Thymus (tissue), 11 donors: ENCODE data around the gene SEMA7A. TPM values are rescaled to one million over a fixed set of nuclear protein-coding genes. Genes with fewer than 3 reads are reported as not detected.
A peak's percentile ranks its signal among the peaks of the same experiment; 100 is the strongest.

ENCODE experiments used
- DNase-seq, 9 donors: peaks; one replicate each; pipeline ENCODE4 v3.0.0-alpha.2; 2013; ENCODE audit warnings: low spot score in 9 of 9, low read depth in 6 of 9, missing footprints in 1 of 9
- H3K27ac ChIP-seq, 2 donors: one replicate each; pipeline ENCODE4 v1.5.1; 2013; ENCODE audit warnings: control low read depth in 1 of 2, low read depth in 1 of 2, low read length in 1 of 2, mild to moderate bottlenecking in 1 of 2, moderate library complexity in 1 of 2
- H3K27me3 ChIP-seq, 2 donors: one replicate each; pipeline ENCODE4 v1.5.1; 2013; ENCODE audit warnings: low read length in 1 of 2; ENCODE audit not compliant: control insufficient read depth in 2 of 2, insufficient read depth in 1 of 2
- H3K36me3 ChIP-seq, 2 donors: one replicate each; pipeline ENCODE4 v1.5.1; 2013; ENCODE audit warnings: low read length in 1 of 2, mild to moderate bottlenecking in 1 of 2, moderate library complexity in 1 of 2; ENCODE audit not compliant: control insufficient read depth in 2 of 2, insufficient read depth in 2 of 2
- H3K4me1 ChIP-seq, 2 donors: one replicate each; pipeline ENCODE4 v1.5.1; 2013; ENCODE audit warnings: low read length in 2 of 2; ENCODE audit not compliant: control insufficient read depth in 2 of 2, insufficient read depth in 2 of 2
- H3K4me3 ChIP-seq, 2 donors: one replicate each; pipeline ENCODE4 v1.5.1; 2013; ENCODE audit warnings: low read length in 2 of 2, control low read depth in 1 of 2, mild to moderate bottlenecking in 1 of 2
- H3K9me3 ChIP-seq, 2 donors: one replicate each; pipeline ENCODE4 v1.5.1; 2013; ENCODE audit warnings: low read length in 1 of 2, mild to moderate bottlenecking in 1 of 2; ENCODE audit not compliant: control insufficient read depth in 2 of 2, insufficient read depth in 1 of 2
- WGBS: extraction: QIAGEN DNeasy Blood & Tissue Kit; methylation state at CpG from one replicate; pipeline ENCODE4 v1.1.7; 2013; 5-methylcytosine and 5-hydroxymethylcytosine counted together
- polyA plus RNA-seq: library from polyadenylated mRNA; stranded (reverse); fragments of 200-250 nt; gene quantifications from one replicate; pipeline ENCODE4 v1.2.3, GENCODE V29; 2013
- total RNA-seq: library from RNA; stranded (reverse); fragments of 120-200 nt; gene quantifications from one replicate; pipeline ENCODE4 v1.2.4, GENCODE V29; 2013
- donor health status: healthy.

The SEMA7A gene
- total and polyA plus RNA-seq, 2 donors, result 12.3 to 22.0 TPM

DNA sequence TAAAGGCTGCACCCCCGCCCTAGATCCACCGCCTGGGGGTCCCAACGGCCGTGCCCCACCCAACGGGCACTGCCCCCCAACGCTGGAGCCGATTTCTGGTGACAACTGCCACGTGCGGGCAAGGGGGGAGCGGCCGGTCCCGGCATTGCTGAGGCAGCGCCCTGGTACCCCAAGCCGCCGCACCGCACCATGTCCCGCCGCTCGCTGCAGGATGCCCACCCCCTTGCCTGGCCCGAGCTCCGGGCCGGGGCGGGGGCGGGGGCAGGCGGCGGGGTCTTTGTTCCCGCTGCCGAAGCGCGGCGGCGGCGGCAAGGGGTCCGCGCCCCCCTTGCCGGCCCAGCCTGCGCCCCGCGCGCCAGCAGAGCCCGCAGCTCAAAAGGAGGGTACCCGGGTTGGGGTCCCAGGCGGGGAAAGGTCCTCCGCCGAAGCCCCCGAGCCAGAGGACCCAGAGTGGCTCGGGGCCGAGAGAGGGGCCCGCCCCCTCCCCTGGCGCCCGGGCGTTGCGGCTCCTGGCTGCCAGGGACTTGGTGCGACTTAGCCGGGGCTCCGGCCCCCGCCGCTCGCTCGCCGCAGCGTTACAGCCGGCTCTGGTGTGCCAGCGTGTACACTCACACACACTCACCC lies 678 bp downstream of the SEMA7A start:
- Histone ChIP-seq H3K4me3 (peak overlapping the region; percentile 87 to 94), H3K27ac (peak overlapping the region; percentile 61 to 68), H3K36me3 (peaks cover 0 to 13% of the 10 kb centered on the region in 2 donors), H3K9me3 (peaks cover 0 to 3% of the 10 kb centered on the region in 2 donors), H3K4me1 (peaks cover 46 to 78% of the 10 kb centered on the region in 2 donors), H3K27me3 (peaks cover 0 to 2% of the 10 kb centered on the region in 2 donors)
- 1% methylated on average over 64 of the region's 64 CpGs for WGBS
- DNase-seq, result peak in 1 of 9 donors; percentile 34

- peaks cover 46 to 82% of the 10 kb centered on the region in 2 donors for H3K4me1 ChIP-seq
- peak in 1 of 9 donors; percentile 37 for DNase-seq
Measured at GRCh38 chr15:74432271-74432967, 1.3 kb downstream of the SEMA7A start.

GRCh38 chr15:74431645-74432044 lies 2.1 kb downstream of the SEMA7A start:
- Histone ChIP-seq H3K27ac (peak overlapping the region in 1 of 2 donors; percentile 68), H3K27me3 (peaks cover 0 to 2% of the 10 kb centered on the region in 2 donors), H3K36me3 (peaks cover 3 to 27% of the 10 kb centered on the region in 2 donors), H3K4me1 (peaks cover 48 to 89% of the 10 kb centered on the region in 2 donors), H3K4me3 (peak overlapping the region; percentile 87 to 94), H3K9me3 (peaks cover 0 to 8% of the 10 kb centered on the region in 2 donors)
- WGBS, result 64% methylated on average over 8 of the region's 8 CpGs
- peak in 1 of 9 donors; percentile 47 for DNase-seq

More at GRCh38 chr15:74432271-74432967, 1.3 kb downstream of the SEMA7A start:
- Histone ChIP-seq H3K4me3 (peak overlapping the region; percentile 87 to 94), H3K27ac (peak overlapping the region in 1 of 2 donors; percentile 68), H3K9me3 (peaks cover 0 to 8% of the 10 kb centered on the region in 2 donors), H3K27me3 (peaks cover 0 to 2% of the 10 kb centered on the region in 2 donors), H3K36me3 (peaks cover 0 to 20% of the 10 kb centered on the region in 2 donors)
- WGBS, result 49% methylated on average over 21 of the region's 21 CpGs

GRCh38 chr15:74431116-74431515 lies 2.6 kb downstream of the SEMA7A start:
- Histone ChIP-seq H3K36me3 (peaks cover 4 to 31% of the 10 kb centered on the region in 2 donors), H3K4me3 (peak overlapping the region; percentile 87 to 94), H3K4me1 (peaks cover 48 to 89% of the 10 kb centered on the region in 2 donors), H3K27ac (peak overlapping the region in 1 of 2 donors; percentile 68), H3K9me3 (peaks cover 0 to 8% of the 10 kb centered on the region in 2 donors), H3K27me3 (peaks cover 0 to 2% of the 10 kb centered on the region in 2 donors)
- DNase-seq, result no peak
- WGBS, result 95% methylated on average over 1 of the region's 1 CpG

GRCh38 chr15:74430510-74430951 lies 3.2 kb downstream of the SEMA7A start:
- Histone ChIP-seq H3K4me3 (peak overlapping the region in 1 of 2 donors; percentile 87), H3K27me3 (peaks cover 0 to 2% of the 10 kb centered on the region in 2 donors), H3K4me1 (peaks cover 50 to 89% of the 10 kb centered on the region in 2 donors), H3K36me3 (peaks cover 4 to 33% of the 10 kb centered on the region in 2 donors), H3K27ac (no peak overlapping the region), H3K9me3 (peaks cover 0 to 8% of the 10 kb centered on the region in 2 donors)
- DNase-seq, result no peak
- 96% methylated on average over 6 of the region's 6 CpGs for WGBS

- Histone ChIP-seq H3K27me3 (peaks cover 0 to 2% of the 10 kb centered on the region in 2 donors), H3K27ac (no peak overlapping the region)
Measured at GRCh38 chr15:74429781-74430400, 3.9 kb downstream of the SEMA7A start.

GRCh38 chr15:74428970-74429780 lies 4.6 kb downstream of the SEMA7A start:
- Histone ChIP-seq H3K27ac (peak overlapping the region in 1 of 2 donors; percentile 57), H3K4me1 (peaks cover 39 to 89% of the 10 kb centered on the region in 2 donors)
- DNase-seq, result no peak

More at GRCh38 chr15:74429781-74430400, 3.9 kb downstream of the SEMA7A start:
- H3K36me3 ChIP-seq, result peaks cover 4 to 39% of the 10 kb centered on the region in 2 donors
- H3K4me3 ChIP-seq, result no peak overlapping the region
- H3K4me1 ChIP-seq, result peaks cover 46 to 89% of the 10 kb centered on the region in 2 donors
- DNase-seq, result no peak
- H3K9me3 ChIP-seq, result peaks cover 0 to 8% of the 10 kb centered on the region in 2 donors
- 93% methylated on average over 6 of the region's 6 CpGs for WGBS

DNA sequence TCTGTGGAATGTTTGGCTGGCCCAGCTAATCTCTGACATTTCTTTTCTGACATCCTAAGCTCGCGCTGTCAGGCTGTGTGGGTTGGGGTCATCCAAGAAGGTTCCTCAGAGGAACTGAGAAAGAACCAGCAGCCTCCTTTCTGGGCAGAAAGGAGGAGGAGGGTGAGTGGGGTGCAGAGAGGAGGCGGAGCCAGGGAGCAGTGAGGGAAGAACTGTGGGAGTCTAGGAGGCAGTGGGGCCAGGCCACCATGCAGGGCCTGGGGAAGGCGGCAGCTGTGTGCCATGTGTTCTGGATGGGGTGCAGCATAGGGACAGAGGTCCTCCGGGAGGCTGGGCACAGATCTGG lies 5.3 kb downstream of the SEMA7A start:
- H3K4me1 ChIP-seq, result peaks cover 45 to 94% of the 10 kb centered on the region in 2 donors
- H3K27ac ChIP-seq, result peak overlapping the region in 1 of 2 donors; percentile 57
- WGBS, result 95% methylated on average over 5 of the region's 5 CpGs
- peaks cover 4 to 48% of the 10 kb centered on the region in 2 donors for H3K36me3 ChIP-seq
- H3K4me3 ChIP-seq, result no peak overlapping the region
- no peak for DNase-seq
- H3K27me3 ChIP-seq, result peaks cover 0 to 2% of the 10 kb centered on the region in 2 donors
- peaks cover 0 to 8% of the 10 kb centered on the region in 2 donors for H3K9me3 ChIP-seq

More at GRCh38 chr15:74428970-74429780, 4.6 kb downstream of the SEMA7A start:
- 92% methylated on average over 14 of the region's 14 CpGs for WGBS
- H3K36me3 ChIP-seq, result peaks cover 4 to 47% of the 10 kb centered on the region in 2 donors
- peaks cover 0 to 2% of the 10 kb centered on the region in 2 donors for H3K27me3 ChIP-seq
- H3K4me3 ChIP-seq, result no peak overlapping the region
- H3K9me3 ChIP-seq, result peaks cover 0 to 8% of the 10 kb centered on the region in 2 donors
